ENCODE measurements around the gene NT5C1A.

DNA sequence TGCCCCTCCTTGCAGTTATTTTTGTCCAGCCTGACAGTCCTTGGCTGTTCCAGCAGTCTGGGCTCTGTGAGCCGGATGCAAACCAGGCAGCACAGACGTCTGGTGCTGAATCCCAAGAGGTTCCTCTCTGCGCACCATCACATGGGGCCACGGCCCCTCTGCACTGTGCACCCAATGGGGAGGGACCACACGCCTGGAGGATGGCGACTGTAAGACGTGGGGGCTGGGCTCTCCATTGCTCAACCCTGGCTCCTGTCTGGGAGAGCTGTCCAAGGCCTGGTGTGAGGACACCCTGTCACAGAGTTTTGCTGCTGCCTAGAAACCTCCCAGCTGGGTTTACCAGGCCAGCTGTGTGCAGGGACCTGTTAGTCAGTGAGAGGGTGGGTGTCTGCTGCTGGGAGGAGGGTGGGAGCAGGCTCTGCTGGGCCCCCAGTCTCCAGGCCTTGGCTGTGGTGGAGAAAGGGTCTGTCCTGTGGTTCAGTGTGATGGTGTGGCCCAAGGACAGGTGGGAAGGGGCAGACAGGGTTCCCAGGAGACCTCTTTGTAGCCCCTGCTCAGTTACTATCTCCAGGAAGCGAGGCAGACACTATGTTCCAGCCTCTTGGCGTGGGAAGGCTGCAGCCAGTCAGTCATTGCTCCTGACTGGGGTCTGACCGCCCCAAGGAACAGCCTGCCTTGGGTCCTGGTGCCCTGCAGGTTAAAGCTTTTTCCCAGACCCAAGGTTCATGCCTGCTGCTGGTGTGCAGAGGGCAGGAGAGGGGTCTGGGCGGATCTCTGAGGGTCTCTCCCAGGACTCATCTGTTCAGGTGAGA, 46.2 kb downstream of the NT5C1A start:
- no peak for TF ChIP-seq EZH2phosphoT487 (IDR thresholded peaks at IDR 0.05; ENCODE audit: insufficient read depth, low read depth)
- no peak for TF ChIP-seq EZH2 (IDR thresholded peaks at IDR 0.05; ENCODE audit: insufficient read depth, poor library complexity, severe bottlenecking)

All from GM23248 (cell line).